ENCODE data around the gene PRSS12. TPM values are rescaled to one million over a fixed set of nuclear protein-coding genes. Genes with fewer than 3 reads are reported as not detected.

PRSS12 gene
- total RNA-seq, 1 experiment from 2014 or later, result 5.4 TPM

- Histone ChIP-seq H3K9ac (ENCODE audit: extremely low read depth, insufficient read length, low read length) (no peak overlapping the region), H3K56ac (ENCODE audit: insufficient read length, low read depth, low read length) (no peak overlapping the region), H3K14ac (ENCODE audit: insufficient read depth, low read length) (no peak overlapping the region), H3K4ac (ENCODE audit: low read depth, low read length) (no peak overlapping the region), H2BK5ac (ENCODE audit: insufficient read length, low read length) (no peak overlapping the region), H2AFZ (ENCODE audit: low read length) (no peak overlapping the region), H3K23me2 (ENCODE audit: insufficient read length, low read depth, low read length, poor library complexity, severe bottlenecking) (no peaks in the 10 kb centered on the region), H2BK12ac (ENCODE audit: insufficient read length, low read depth, low read length) (no peak overlapping the region), H3K79me1 (ENCODE audit: insufficient read depth, low read depth, low read length, poor library complexity, severe bottlenecking) (no peaks in the 10 kb centered on the region), H3K4me1 (ENCODE audit: insufficient read depth, low read length) (peaks cover 3% of the 10 kb centered on the region; the same call in 1 of the 2 replicates), H3K79me2 (ENCODE audit: insufficient read depth, low read length) (no peaks in the 10 kb centered on the region), H3T11ph (ENCODE audit: low read length) (no peak overlapping the region), H3K18ac (ENCODE audit: insufficient read length, low read depth, low read length) (no peak overlapping the region), H2BK20ac (ENCODE audit: low read depth, low read length, poor library complexity, severe bottlenecking) (no peak overlapping the region), H2BK15ac (ENCODE audit: low read depth, low read length) (no peak overlapping the region), H3K4me2 (ENCODE audit: insufficient read depth, insufficient read length, low read length) (no peak overlapping the region), H2AK5ac (ENCODE audit: insufficient read length, low read length) (no peak overlapping the region), H3K27me3 (ENCODE audit: insufficient read depth, low read length) (no peaks in the 10 kb centered on the region), H4K5ac (ENCODE audit: insufficient read length, low read depth, low read length) (no peak overlapping the region), H3K9me3 (ENCODE audit: control insufficient read depth, low read depth, low read length) (no peaks in the 10 kb centered on the region), H4K20me1 (ENCODE audit: control insufficient read depth, insufficient read depth, insufficient read length) (no peaks in the 10 kb centered on the region), H2BK120ac (ENCODE audit: low read depth, low read length, poor library complexity, severe bottlenecking) (no peak overlapping the region), H3K23ac (ENCODE audit: insufficient read length, low read depth, low read length) (no peak overlapping the region), H4K8ac (replicated peaks; ENCODE audit: insufficient read length, low read depth, low read length) (no peak overlapping the region), H4K91ac (ENCODE audit: insufficient read length, low read depth, low read length) (no peak overlapping the region), H3K27ac (ENCODE audit: insufficient read length, low read depth, low read length) (no peak overlapping the region)
- peaks cover 20 to 21% of the 10 kb centered on the region in 2 experiments for H3K4me1 Mint-ChIP-seq
- H3K27me3 Mint-ChIP-seq (ENCODE audit: low read depth), result no peaks in the 10 kb centered on the region
- no peaks in the 10 kb centered on the region; a peak in 1 of 7 replicates for H3K36me3 Mint-ChIP-seq (ENCODE audit: insufficient read depth in 1 of 3, low read depth in 3 of 3)
- TF ChIP-seq CTCF (conservative IDR thresholded peaks at IDR 0.05), result no peak
- H3K4me3 Mint-ChIP-seq, result no peak overlapping the region
- DNase-seq, result no peak
- no CpG with 5 or more reads among the region's 4 CpGs for WGBS (ENCODE audit: extremely low coverage, insufficient read length, low lambda C conversion rate)
- H3K27ac Mint-ChIP-seq, result no peak overlapping the region
- no peaks in the 10 kb centered on the region for H3K9me3 Mint-ChIP-seq
These were observed 44.3 kb downstream of the PRSS12 start for GRCh38 chr4:118308306-118309030.
